HepG2 (cell line): Measurements from ENCODE around the gene NPHP4. TPM values are rescaled to one million over a fixed set of nuclear protein-coding genes. Genes with fewer than 3 reads are reported as not detected.
A peak's percentile ranks its signal among the peaks of the same experiment; 100 is the strongest.

Experiments
- AGO2 ChIP-seq: fragments of 200-400 bp; formaldehyde crosslinking; optimal IDR thresholded peaks from 2 replicates; pipeline ENCODE3; 2017; ENCODE audit warnings: mild to moderate bottlenecking, low read depth, low read length, moderate library complexity
- CEBPZ ChIP-seq: IDR thresholded peaks from 2 replicates; pipeline ENCODE4 v1.6.1; 2012; ENCODE audit warnings: low read length, improper control_type of control experiment
- DMAP1 ChIP-seq: IDR thresholded peaks from 2 replicates; pipeline ENCODE4 v1.6.1; 2016
- ELF3 ChIP-seq: IDR thresholded peaks from 2 replicates; pipeline ENCODE4 v1.6.1; 2016; ENCODE audit warnings: missing genetic modification reagents, missing compliant biosample characterization
- EP300 ChIP-seq, 3 experiments: sonication (generic) in 1 of 3; formaldehyde crosslinking in 1 of 3; IDR thresholded peaks; 2 replicates each; pipeline versions ENCODE4 v1.5.1 to v1.6.1; 2011 to 2020; ENCODE audit warnings: low read depth in 2 of 3, low read length in 2 of 3, borderline replicate concordance in 1 of 3, improper control_type of control experiment in 1 of 3, mild to moderate bottlenecking in 1 of 3, missing genetic modification reagents in 1 of 3, moderate library complexity in 1 of 3
- ETV5 ChIP-seq: IDR thresholded peaks from 2 replicates; pipeline ENCODE4 v1.6.1; 2018; ENCODE audit warnings: missing biosample characterization, missing genetic modification reagents, inconsistent platforms, borderline replicate concordance
- GABPA ChIP-seq, 2 experiments: IDR thresholded peaks; 2 replicates each; pipeline ENCODE4 v1.6.1; 2011 to 2016; ENCODE audit warnings: low read depth in 2 of 2, low read length in 1 of 2, missing biosample characterization in 1 of 2, missing genetic modification characterization in 1 of 2
- HOXA7 ChIP-seq: sonication (generic); formaldehyde crosslinking; IDR thresholded peaks from 2 replicates; pipeline ENCODE4 v1.8.1; 2022; ENCODE audit warnings: mild to moderate bottlenecking, missing genetic modification reagents, moderate library complexity
- KAT2B ChIP-seq: fragments of 150-350 bp; IDR thresholded peaks from 2 replicates; pipeline ENCODE4 v1.6.1; 2014; ENCODE audit warnings: low read depth, low read length, borderline replicate concordance
- KDM4B ChIP-seq: sonication (generic); formaldehyde crosslinking; IDR thresholded peaks from 2 replicates; pipeline ENCODE4 v1.4.0; 2020; ENCODE audit warnings: missing genetic modification reagents
- KLF16 ChIP-seq, 2 experiments: sonication (generic) in 1 of 2; formaldehyde crosslinking in 1 of 2; IDR thresholded peaks; 2 replicates each; pipeline versions ENCODE4 v1.6.1 to v1.8.0; 2016 to 2023; ENCODE audit warnings: missing genetic modification reagents in 2 of 2, missing compliant biosample characterization in 1 of 2
- NCOA2 ChIP-seq: sonication (generic); formaldehyde crosslinking; IDR thresholded peaks from 2 replicates; pipeline ENCODE4 v1.8.0; 2022; ENCODE audit warnings: inconsistent platforms
- PATZ1 ChIP-seq: sonication (generic); formaldehyde crosslinking; IDR thresholded peaks from 2 replicates; pipeline ENCODE4 v1.4.0; 2020; ENCODE audit warnings: missing genetic modification reagents
- PCBP1 ChIP-seq: fragments of 200-400 bp; formaldehyde crosslinking; IDR thresholded peaks from 2 replicates; pipeline ENCODE4 v1.6.1; 2017; ENCODE audit warnings: mild to moderate bottlenecking, low read depth, low read length, borderline replicate concordance
- RARA ChIP-seq: IDR thresholded peaks from 2 replicates; pipeline ENCODE4 v1.6.1; 2016; ENCODE audit warnings: missing genetic modification reagents, missing compliant biosample characterization
- SIX1 ChIP-seq: sonication (generic); formaldehyde crosslinking; IDR thresholded peaks from 2 replicates; pipeline ENCODE4 v1.4.0; 2020; ENCODE audit warnings: missing genetic modification reagents, borderline replicate concordance
- SMAD1 ChIP-seq: sonication (generic); formaldehyde crosslinking; IDR thresholded peaks from 2 replicates; pipeline ENCODE4 v1.4.0; 2020; ENCODE audit warnings: missing genetic modification reagents, low read depth, mild to moderate bottlenecking, borderline replicate concordance
- SRY ChIP-seq: sonication (generic); formaldehyde crosslinking; IDR thresholded peaks from 2 replicates; pipeline ENCODE4 v1.8.0; 2022; ENCODE audit warnings: mild to moderate bottlenecking, missing genetic modification reagents
- TBX2 ChIP-seq: sonication (generic); formaldehyde crosslinking; IDR thresholded peaks from 2 replicates; pipeline ENCODE4 v1.5.0; 2020; ENCODE audit warnings: missing genetic modification reagents, mild to moderate bottlenecking, borderline replicate concordance
- TEAD3 ChIP-seq: optimal IDR thresholded peaks from 2 replicates; pipeline ENCODE3; 2016; ENCODE audit warnings: borderline replicate concordance
- TSC22D2 ChIP-seq: sonication (generic); formaldehyde crosslinking; IDR thresholded peaks from 2 replicates; pipeline ENCODE4 v1.5.1; 2020; ENCODE audit warnings: missing genetic modification reagents, mild to moderate bottlenecking, borderline replicate concordance
- ZKSCAN8 ChIP-seq: IDR thresholded peaks from 2 replicates; pipeline ENCODE4 v1.6.1; 2016; ENCODE audit warnings: borderline replicate concordance, missing genetic modification reagents, missing compliant biosample characterization
- ZNF510 ChIP-seq: sonication (generic); formaldehyde crosslinking; IDR thresholded peaks from 2 replicates; pipeline ENCODE4 v1.4.0; 2020; ENCODE audit warnings: low read depth, mild to moderate bottlenecking, missing genetic modification reagents
- ZNF547 ChIP-seq: sonication (generic); formaldehyde crosslinking; IDR thresholded peaks from 2 replicates; pipeline ENCODE4 v1.5.1; 2020; ENCODE audit warnings: mild to moderate bottlenecking, missing genetic modification reagents
- ZNF678 ChIP-seq: sonication (generic); formaldehyde crosslinking; IDR thresholded peaks from 2 replicates; pipeline ENCODE4 v1.4.0; 2020; ENCODE audit warnings: mild to moderate bottlenecking, missing genetic modification reagents
- ZNF724P ChIP-seq: sonication (generic); formaldehyde crosslinking; IDR thresholded peaks from 2 replicates; pipeline ENCODE4 v1.8.0; 2022; ENCODE audit warnings: missing genetic modification reagents, borderline replicate concordance
- ZSCAN9 ChIP-seq: IDR thresholded peaks from 2 replicates; pipeline ENCODE4 v1.6.1; 2016; ENCODE audit warnings: borderline replicate concordance
- polyA plus RNA-seq, 8 experiments: library from polyadenylated mRNA; depleted of rRNA in 3 of 8; stranded (reverse) in 7 of 8; unstranded in 1 of 8; fragments of >200 nt; fragmentation: Illumina TruSeq in 4 of 8; extraction: Trizol in 4 of 8; gene quantifications; 2 replicates each; pipeline versions ENCODE4 v1.2.1 to v1.2.3, GENCODE V29; 2011 to 2016; ENCODE audit warnings: low read depth in 4 of 8, missing spikeins in 1 of 8, mixed read lengths in 1 of 8; ENCODE audit not compliant: insufficient read depth in 1 of 8
- total RNA-seq, 5 experiments: library from RNA; depleted of rRNA; stranded (reverse); fragments of >200 nt; fragmentation: Illumina TruSeq; extraction: Trizol; gene quantifications; 2 replicates each; pipeline ENCODE4 v1.2.3, GENCODE V29; 2016; ENCODE audit warnings: low read depth in 1 of 5

NPHP4 gene
- total and polyA plus RNA-seq, 2 of the 13 experiments (the other 11 are each of a cell fraction or from before 2014, with no cell fraction given): 4.4 to 6.8 TPM

DNA sequence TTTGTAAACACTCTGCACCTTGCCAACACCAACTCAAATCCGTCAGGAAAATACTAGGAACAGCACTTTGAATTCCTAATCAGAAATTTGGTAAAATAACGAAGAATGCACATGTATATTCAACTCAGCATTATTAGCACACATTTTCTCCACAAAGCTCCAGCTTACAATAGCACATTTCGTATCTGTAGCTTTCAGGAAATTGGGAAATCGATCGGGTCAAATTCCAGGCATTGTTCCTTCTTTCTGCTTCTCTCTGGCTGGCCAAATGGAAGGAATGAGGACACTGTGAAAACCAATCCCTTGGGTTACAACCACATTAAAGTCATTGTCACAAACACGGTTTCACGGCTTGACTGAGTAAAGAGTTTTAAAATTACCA is 58.6 kb downstream of the NPHP4 start (continued):
- peak; percentile 31; the same call in 1 of the 2 replicates for TF ChIP-seq PATZ1 (CRISPR knock-in tag)
- no peak for TF ChIP-seq SMAD1 (CRISPR knock-in tag)
- 0 out of 2 replicates have a peak, but pooled peaks have one; percentile 34 for TF ChIP-seq ZSCAN9 (CRISPR knock-in tag)
- peak; percentile 78 for TF ChIP-seq NCOA2
- no peak for TF ChIP-seq ZNF724P (CRISPR knock-in tag)
- peak; percentile 32; the same call in 1 of the 2 replicates for TF ChIP-seq TBX2 (CRISPR knock-in tag)
- 0 out of 2 replicates have a peak, but pooled peaks have one; percentile 49 for TF ChIP-seq KAT2B
- TF ChIP-seq RARA: peak; percentile 49; the same call in 1 of the 2 replicates
- no peak for TF ChIP-seq CEBPZ
- peak; percentile 51; the same call in 1 of the 2 replicates for TF ChIP-seq KDM4B (CRISPR knock-in tag)
- peak in 1 of 2 experiments; percentile 67; a peak in 2 of 4 replicates for TF ChIP-seq KLF16 (CRISPR knock-in tag; IDR thresholded peaks at IDR 0.05)
- no peak for TF ChIP-seq ZNF678 (CRISPR knock-in tag)
- TF ChIP-seq DMAP1 (CRISPR knock-in tag): peak; percentile 75
- peak; percentile 28; the same call in 1 of the 2 replicates for TF ChIP-seq TSC22D2 (CRISPR knock-in tag)
- peak; percentile 90 for TF ChIP-seq ETV5 (CRISPR knock-in tag)
- peak; percentile 84 for TF ChIP-seq SIX1 (CRISPR knock-in tag)
- TF ChIP-seq TEAD3 (CRISPR knock-in tag): peak; percentile 99
- peak; percentile 54; the same call in 1 of the 2 replicates for TF ChIP-seq ZKSCAN8 (CRISPR knock-in tag)
- no peak for TF ChIP-seq SRY (CRISPR knock-in tag)
- peak; percentile 62; the same call in 1 of the 2 replicates for TF ChIP-seq ZNF547 (CRISPR knock-in tag)
- TF ChIP-seq ELF3 (CRISPR knock-in tag): peak; percentile 82
- TF ChIP-seq AGO2: no peak
- TF ChIP-seq HOXA7 (CRISPR knock-in tag): no peak
- peak in 1 of 2 experiments; percentile 64; a peak in 1 of 4 replicates for TF ChIP-seq EP300 (IDR thresholded peaks at IDR 0.05; ENCODE audit: low read depth in 2 of 2, low read length in 2 of 2)
- TF ChIP-seq EP300 (CRISPR knock-in tag; IDR thresholded peaks at IDR 0.05; ENCODE audit: borderline replicate concordance): peak; percentile 43; the same call in 1 of the 2 replicates
- TF ChIP-seq ZNF510 (CRISPR knock-in tag): 0 out of 2 replicates have a peak, but pooled peaks have one; percentile 40
- TF ChIP-seq PCBP1: no peak
- no peak for TF ChIP-seq GABPA (IDR thresholded peaks at IDR 0.05; ENCODE audit: low read depth, low read length)
- TF ChIP-seq GABPA (CRISPR knock-in tag; IDR thresholded peaks at IDR 0.05; ENCODE audit: low read depth): peak; percentile 27; the same call in 1 of the 2 replicates
